TTC549 (cell line): ENCODE measurements around the gene IPO5.
"Not testable (repeated sequence)": the region's sequence is repeated elsewhere in the genome, so short reads cannot be mapped to it uniquely, and the experiment has no call there.

ENCODE experiments used
- FAIRE-seq: peaks from 2 replicates; lab custom pipeline; 2012; peaks lifted over from hg19 to GRCh38; lab: Jason Lieb, UNC

Gene IPO5

GRCh38 chr13:98014766-98015165, 61.3 kb downstream of the IPO5 start:
- no peak for FAIRE-seq

- no peak for FAIRE-seq
Measured at GRCh38 chr13:98018293-98018692, 64.8 kb downstream of the IPO5 start.

DNA sequence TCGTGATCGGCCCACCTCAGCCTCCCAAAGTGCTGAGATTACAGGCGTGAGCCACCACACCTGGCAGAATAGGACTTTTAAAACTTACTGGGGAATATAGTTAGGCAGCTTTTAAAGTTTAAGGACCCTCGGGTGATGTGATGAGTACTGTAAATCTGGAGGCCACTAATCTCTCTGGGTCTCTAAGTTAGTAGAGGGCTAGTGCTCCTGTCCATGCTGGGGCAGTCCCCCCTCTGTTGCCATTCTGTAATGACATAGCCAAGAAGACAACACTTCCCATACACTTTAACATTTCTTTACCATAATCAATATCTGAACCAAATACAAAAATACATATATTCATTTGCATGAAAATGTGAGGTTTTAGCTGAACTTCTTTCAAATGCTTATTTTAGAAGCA, 65.7 kb downstream of the IPO5 start:
- no peak for FAIRE-seq

DNA sequence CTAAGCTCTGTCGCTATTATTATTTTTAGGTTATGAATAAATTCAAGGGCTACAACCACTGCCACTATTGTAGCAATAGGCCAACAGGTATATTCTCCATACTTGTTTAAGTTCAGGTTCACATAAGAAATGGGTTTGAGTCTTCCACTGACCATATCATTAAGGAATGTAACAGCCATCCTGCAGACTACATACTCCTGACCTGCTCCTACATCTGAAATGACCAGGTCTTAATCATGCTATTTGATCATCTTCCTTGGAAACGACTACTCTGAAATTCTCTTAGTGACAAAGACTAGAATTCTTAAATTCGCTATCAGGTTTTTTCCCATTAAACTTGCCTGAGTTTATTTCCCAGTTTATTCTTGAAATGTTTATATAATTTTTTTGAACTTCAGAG, 66.8 kb downstream of the IPO5 start:
- no peak for FAIRE-seq

DNA sequence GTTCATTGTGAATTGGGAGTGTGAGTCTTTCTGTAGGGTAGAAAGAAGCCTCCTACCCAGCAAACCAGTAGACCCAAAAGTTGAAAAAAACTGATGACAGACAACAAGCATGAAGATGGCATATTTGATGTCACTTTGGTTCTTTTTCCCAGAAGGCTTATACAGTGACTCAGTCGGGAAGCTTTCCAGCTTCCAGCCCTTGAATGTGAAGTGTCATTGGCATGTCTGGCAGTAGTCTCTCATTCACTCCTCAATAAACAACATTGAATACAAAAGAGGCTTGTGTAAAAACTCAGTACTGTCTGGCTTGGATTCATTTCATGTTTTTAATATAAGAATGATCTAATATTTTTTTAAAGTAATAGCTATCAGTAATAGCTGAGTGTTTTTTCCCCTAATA, 68.7 kb downstream of the IPO5 start:
- no peak for FAIRE-seq

DNA sequence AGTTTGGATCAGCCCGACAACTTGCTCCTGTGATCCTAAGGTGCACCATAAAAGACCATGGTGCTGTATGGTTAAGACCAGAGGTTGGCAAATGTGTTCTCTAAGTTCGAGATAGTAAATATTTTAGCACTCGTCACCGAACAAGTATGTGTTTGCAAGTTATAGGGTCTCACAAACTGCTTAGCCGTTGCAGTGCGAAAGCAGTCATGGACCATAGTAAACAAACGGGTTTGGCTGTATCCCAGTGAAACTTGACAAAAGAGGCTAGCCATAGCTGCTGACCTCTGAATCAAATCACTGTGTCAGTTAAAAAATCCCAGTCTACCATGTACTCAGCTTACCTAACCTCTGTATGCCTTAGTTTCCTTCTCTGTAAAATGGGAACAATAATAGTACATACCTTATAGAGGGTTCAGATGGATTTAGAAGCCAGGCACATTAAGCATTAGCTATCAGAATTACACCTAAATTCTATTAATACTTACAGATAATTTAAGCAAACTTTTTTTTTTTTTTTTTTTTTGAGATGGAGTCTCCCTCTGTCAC, 72.1 kb downstream of the IPO5 start:
- no peak for FAIRE-seq

- FAIRE-seq: no peak
Measured at GRCh38 chr13:98026457-98026857, 73.0 kb downstream of the IPO5 start.

DNA sequence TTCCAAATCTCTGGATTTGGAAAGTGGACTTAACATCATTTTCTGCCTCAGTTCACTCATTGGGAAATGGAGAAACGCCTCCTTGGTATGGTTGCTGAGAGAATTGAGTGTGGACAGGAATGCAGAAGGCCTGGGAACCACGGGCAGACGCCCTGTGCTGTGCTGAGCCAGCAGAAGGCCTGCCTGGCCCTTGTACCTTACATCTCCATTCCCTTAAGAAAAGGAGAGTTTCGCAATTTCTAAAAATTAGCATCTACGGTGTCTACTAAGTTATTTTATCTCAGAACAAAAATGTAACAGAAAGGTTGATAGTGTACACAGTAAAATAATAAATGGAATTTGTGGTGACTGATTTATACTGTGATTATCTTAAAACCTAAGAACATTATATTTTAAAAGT, 78.7 kb downstream of the IPO5 start:
- FAIRE-seq: no peak

- FAIRE-seq: no peak
Measured at GRCh38 chr13:98033277-98034247, 80.1 kb downstream of the IPO5 start.

- FAIRE-seq: no peak
Measured at GRCh38 chr13:98035373-98035772, 81.9 kb downstream of the IPO5 start.

GRCh38 chr13:98036564-98037302, 83.3 kb downstream of the IPO5 start:
- FAIRE-seq: not testable (repeated sequence)

- FAIRE-seq: no peak
Measured at GRCh38 chr13:98039261-98039660, 85.8 kb downstream of the IPO5 start.

DNA sequence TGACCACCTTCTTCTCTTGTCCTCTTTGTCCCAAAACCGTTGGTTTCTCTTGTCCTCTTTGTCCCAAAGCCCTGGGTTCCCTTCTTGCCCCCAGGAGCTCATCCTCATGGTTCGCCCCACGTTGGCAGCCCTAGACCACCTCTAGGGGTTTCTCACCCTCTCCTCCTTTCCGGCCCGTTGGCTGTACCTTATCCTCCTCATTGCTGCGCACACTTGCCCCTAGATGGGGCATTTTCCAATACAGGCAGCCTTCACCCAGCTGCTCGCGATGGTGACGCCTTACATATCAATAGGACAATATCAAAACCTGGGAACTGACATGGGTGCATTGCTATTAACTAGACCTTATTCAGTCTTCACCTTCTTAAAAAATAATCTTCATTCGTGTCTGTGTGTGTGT, 86.5 kb downstream of the IPO5 start:
- no peak for FAIRE-seq

DNA sequence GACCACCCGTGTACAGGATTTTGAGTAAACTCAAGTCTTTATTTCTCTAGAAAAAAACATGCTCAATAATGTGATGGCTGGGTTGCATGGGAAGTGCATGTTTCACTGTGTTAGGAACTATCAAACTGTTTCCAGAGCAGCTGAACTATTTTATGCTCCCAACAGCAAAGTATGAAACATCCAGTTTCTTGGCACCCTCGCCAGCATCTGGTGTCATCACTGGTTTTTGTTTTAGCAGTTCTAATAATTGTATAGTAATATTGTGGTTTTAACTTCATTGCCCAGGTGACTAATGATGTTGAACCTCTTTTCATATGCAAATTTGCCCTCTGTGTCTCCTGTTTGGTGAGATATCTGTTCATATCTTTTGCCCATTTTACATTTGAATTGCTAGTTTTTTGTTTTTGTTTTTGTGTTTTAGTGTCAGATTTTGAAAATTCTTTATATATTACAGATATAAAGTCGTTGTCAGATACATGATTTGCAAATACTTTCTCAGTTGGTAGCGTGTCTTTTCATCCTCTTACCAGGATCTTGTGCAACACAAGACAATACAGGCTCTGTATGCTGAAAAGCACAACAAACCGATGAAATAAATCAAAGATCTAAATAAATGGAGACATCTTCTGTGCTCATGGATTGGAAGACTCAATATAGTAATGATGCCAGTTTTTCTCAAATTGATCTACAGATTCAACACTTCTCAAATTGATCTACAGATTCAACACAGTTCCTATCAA, 87.8 kb downstream of the IPO5 start:
- FAIRE-seq: no peak

- FAIRE-seq: no peak
Measured at GRCh38 chr13:98044301-98044700, 90.8 kb downstream of the IPO5 start.

DNA sequence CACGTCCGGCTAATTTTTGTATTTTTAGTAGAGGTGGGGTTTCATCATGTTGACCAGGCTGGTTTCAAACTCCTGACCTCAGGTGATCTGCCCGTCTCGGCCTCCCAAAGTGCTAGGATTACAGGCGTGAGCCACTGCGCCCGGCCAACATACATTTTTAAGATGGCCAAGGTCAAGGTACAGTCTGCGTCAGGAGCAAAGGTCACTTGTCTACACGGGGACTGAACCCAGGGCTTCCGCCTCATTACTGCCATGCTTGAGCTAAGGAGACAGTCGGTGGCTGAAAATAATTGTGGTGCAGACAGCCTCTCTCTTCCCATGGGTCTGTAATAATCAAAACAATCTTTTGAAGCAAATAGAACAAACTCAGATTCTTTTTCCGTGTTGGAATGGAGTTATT, 94.3 kb downstream of the IPO5 start:
- not testable (repeated sequence) for FAIRE-seq

- FAIRE-seq: no peak
Measured at GRCh38 chr13:98048265-98048664, 94.8 kb downstream of the IPO5 start.

DNA sequence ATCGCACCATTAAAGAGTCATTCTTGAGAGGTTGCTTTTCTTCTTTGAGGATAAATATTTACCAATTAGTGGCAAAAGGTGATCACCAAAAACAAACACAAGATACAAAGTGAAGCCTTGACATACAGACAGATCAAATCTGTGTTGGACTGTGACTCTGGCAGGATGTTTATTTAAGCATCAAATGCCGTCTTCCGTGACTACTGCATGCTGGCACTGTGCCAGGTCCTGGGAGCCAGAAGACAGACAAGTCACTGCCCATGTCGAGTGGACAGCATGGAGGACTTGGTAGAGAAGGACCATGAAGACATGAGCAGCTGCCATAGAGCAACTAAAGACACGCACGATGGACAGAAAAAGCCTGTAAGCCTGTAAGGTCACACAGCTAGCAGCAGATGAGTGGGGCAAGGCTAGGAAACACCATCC, 96.6 kb downstream of the IPO5 start:
- no peak for FAIRE-seq

DNA sequence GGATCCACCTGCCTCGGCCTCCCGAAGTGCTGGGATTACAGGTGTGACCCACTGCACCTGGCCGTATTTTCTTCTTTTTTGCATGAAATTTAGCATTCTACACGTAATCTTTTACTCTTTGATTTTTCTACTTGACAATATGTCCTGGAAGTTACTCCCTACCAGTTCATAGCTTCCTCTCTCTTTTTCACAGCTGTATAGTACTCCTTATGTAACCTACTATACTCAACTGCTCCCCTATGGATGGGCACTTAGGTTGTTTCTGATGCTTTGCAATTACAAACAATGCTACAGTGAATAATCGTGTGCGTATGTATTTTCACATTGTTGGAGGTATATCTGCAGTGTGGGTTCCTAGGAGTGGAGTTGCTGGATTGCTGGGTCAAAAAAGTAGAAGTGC, 98.9 kb downstream of the IPO5 start:
- FAIRE-seq: no peak

DNA sequence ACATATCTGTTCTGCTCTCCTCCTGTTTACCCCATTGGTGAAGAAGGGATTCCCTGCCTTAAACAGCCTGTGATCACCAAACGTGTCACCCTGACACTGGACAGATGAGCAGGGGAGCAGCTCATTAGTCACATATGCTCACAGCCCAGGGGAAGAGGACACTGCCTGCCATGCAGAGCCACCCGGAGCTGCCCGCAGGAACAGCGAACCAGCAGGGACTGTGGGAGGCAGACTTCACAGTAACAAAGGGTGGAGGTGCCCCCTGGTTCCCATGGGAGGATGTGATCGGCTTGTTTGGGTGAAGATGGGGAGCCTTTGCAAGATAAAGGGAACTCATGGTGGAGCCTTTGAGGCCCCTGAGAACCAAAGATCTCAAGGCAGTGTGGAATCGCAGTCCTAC, 100.8 kb downstream of the IPO5 start:
- no peak for FAIRE-seq

DNA sequence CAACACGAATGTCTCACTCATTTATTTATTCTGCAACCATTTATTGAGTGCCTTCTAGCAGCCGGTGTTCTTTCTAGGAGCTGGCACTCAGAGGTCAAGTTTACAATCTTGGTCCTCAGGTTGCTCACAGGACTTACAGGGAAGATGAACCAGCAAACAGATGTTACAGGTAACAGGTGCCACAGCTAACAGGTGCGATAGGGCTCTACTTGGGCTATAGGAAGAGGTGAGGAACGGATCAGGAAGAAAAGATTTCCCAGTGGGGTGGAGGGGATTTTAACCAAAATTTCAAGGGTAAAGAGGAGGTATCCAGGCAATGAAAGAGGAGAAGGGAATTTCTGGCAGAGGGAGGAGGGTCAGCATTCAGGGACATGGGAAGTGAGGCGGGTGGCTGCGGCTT, 102.1 kb downstream of the IPO5 start:
- FAIRE-seq: no peak

- FAIRE-seq: no peak
Measured at GRCh38 chr13:98056839-98057410, 103.5 kb downstream of the IPO5 start.
